ENCODE measurements around the gene KCTD8. TPM values are rescaled to one million over a fixed set of nuclear protein-coding genes. Genes with fewer than 3 reads are reported as not detected.

Gene KCTD8
- total RNA-seq, 1 experiment from 2014 or later, result not detected

DNA sequence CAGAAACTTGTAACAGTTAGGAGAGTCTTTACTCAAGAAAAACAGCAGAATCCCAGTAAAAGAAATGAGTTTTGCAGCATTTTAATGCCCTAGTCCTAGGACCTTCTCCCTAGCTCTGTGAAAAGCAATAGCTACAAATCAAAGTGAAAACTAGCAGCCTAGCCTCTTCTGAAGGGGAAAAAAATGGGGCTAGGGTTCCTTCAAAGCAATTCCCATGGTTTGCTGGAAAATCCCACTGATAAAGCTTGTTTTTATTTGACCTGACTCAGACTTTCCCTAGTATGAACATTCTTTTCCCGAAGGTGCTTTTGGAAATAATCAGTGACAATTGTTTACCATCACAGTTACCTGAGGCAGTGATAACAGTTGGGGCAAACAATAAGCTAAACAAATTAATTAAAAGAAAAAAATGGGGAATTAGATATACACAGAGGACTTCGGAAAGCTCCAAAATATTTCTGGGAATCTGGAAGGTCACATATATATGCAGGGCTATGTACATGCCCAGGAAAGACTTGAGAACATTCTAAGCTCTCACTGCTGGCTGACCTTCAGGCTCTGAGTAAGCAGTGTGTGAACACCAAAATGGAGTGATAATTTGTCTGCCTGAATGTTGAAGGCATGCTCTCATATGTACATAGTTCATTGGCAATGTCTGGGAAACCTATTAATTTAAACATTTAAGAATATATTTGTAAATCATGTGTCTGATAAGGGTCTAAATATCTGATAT lies 285.9 kb downstream of the KCTD8 start:
- DNase-seq (ENCODE audit: low spot score), result peak; percentile 37

DNA sequence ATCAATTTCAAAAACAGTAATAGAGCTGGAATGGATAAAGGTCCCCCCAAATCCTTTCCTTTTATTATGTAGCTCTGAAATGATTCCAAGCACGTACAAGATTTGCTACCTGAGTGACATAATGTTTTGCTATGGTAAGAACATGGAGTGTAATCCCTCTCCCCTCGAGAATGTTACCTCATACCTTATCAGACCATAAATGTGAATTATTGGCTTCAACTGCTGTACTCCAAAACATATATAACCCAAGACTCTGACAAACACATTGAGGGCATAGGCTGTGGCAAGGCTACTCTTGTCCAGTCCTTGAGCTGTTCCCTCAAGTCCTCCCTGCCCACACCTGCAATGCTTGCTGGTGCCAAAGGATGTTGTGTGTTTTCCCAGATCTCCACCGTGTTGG lies 286.9 kb downstream of the KCTD8 start:
- DNase-seq (ENCODE audit: low spot score), result no peak

DNA sequence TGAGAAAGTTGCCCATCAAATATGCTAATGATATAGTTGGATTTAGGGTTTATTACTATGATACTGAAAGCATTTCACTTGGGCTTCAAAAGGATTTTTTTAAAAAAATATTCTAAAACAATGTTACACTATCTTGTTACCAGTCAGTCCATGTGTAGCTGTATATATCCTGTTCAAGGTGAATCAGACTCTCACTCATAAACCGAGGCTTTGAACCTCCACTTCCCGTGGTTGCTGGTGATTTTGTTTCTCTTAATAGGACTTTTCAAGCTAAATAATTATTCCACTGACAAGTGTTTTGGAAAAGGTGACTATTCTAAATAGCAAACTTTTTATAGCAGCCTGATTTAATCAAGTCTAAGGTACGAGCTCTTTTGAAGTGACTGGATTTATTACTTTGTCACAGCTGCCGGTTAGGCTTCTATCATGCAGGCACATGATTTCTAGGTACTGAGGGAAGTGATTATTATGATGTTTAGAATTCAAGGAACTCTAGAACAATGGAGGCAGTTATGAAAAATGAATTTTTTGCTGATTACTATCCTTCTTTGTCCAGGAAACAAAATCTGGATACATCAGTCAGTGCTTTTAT lies 287.7 kb downstream of the KCTD8 start:
- DNase-seq (ENCODE audit: low spot score), result no peak

DNA sequence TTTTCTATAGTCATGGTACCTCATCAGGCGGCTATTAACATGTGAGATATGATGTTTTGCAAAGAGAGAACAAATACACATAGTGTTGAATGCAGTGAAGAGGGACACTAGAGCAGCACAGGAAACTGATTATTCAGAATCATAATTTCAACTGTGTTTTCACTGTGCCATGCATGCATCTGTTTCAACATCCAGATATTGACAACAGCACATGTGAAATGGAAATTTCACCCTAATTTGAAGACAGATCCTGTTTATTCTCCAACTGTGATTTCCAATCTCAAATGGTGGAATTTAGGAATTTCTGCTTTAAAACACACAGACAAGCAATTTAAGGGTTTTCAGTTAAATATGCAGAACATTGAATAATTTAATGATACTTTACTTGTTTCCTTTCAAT lies 288.6 kb downstream of the KCTD8 start:
- no peak for DNase-seq (ENCODE audit: low spot score)

DNA sequence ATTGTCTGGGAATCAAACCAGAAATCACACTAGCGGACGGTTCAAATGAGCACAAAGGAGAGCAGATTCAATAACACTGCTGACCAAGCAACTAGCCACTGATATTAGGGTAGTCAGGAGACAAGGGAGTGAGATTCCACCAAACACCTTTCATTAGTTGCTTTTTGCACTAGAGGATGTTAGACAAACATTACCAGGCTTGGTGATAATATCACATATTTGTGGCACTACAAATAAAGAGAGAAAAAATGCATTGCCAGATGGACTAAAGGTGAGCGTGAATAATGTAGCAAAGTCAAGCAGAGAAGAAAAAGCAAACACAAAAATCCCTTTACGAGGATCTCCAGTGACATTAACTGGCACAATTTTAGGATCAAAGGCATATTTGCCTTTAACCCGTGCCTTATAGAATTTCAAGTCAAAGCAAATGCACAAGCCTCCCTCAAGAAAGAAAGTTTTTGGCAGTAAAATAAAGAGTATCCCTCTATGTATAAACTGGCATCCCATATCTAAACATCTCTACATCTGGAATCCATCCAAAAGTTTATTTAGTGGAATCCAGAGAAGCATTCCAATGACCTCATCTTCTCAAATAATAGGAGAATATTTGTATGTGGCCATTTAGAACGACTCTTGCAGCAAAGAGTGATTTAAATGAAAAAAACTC lies 290.9 kb downstream of the KCTD8 start:
- DNase-seq (ENCODE audit: low spot score), result peak; percentile 60

DNA sequence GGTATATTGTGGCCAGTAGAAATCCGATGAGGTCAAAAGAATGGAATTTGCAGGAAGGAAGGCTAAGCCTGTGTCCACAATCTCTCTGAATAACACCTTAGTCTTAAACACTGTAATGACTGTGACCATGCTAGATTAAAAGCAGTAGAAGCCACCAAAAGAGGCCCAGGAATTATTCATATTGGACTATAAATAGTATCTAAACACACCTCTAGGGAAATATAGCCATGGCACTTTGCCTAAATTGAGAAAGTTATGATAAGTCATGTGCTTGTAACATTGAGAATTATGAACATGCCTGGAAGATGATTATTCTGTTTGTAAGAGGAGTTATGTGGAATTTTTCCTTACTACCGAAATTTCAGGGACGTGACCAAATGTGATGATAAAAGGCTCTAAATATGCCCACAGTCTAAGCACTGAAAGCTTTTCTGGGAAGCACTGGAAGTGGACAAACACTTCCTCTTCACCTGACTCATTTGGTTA lies 298.5 kb downstream of the KCTD8 start:
- DNase-seq (ENCODE audit: low spot score), result peak; percentile 73

DNA sequence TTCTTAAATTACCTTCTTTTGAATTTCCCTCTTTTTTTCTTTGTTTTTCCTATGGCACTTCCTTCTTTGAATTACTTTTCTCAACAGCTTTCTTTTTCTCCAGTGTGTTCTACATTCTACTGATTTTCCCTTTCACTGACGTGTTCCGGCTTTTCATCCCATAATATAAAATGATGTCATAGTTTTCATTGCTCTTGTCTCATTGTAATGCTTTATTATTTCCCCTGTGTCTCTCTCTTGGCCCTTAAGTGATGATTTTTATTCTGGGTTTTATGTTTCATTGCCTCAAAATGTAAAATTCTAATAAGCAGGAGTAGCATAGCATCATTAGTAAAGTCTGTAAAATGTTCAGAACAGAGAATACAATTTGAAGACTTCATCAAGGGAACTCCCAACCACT lies 299.3 kb downstream of the KCTD8 start:
- peak; percentile 27 for DNase-seq (ENCODE audit: low spot score)

DNA sequence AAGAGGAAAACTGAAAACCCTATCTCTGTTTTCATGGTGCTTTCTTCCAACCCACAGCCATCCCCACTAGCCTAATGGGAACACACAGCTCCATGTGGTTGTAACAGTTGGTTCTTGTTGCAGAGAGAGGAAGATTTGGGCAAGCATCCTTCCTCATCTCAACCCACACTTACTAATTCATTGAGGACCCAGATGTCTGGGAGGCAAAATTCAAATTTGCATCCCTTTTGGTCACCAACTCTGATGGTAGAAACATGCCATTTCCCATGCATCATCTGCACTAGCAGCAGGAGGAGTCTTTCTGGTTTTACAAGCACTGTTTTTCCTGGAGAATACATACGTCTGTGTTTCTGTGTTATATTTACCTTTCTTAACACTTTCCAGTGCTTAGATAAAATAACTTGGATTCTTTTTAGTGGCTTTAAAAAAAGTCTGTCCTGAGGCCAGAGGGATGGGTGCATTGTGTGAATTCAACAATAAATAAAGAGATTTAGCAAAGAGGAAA lies 301.0 kb downstream of the KCTD8 start:
- no peak for DNase-seq (ENCODE audit: low spot score)

DNA sequence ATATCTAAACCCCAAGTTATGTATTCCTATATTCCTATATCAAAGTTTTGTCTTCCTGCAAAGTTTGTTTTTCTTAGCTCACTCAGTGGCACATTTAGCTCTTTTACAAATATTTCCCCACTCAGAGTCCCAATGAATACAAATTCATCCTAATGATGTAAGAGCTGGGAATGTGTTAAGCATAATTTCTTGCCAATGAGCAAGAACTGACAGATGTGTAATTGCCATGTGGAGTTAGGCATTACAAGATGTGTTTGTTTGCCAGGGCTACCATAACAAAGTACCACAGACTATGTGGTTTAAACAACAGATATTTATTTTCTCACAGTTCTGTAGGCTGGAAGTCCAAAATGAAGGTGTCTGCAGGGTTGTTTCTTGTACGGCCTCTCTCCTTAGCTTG lies 302.1 kb downstream of the KCTD8 start:
- DNase-seq (ENCODE audit: low spot score), result no peak

DNA sequence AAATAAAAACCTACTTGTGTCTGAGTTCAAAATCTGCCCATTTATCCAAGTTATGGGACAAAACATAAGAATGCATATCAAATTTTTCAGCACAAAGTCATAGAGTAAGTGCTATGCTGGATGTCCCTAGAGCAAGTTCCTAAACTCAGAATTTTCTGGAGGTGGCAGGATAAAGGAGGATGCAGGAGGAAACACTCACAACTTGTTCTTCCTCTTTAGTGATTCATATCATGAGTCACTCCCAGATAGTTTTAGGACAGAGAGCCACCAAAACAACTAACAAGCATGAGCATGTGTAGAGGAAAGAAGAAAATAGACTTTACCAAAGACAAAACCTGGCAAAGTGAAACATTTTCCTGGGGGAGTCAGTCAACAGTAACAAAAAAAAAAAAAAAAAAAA lies 302.7 kb downstream of the KCTD8 start:
- DNase-seq (ENCODE audit: low spot score), result peak; percentile 65

DNA sequence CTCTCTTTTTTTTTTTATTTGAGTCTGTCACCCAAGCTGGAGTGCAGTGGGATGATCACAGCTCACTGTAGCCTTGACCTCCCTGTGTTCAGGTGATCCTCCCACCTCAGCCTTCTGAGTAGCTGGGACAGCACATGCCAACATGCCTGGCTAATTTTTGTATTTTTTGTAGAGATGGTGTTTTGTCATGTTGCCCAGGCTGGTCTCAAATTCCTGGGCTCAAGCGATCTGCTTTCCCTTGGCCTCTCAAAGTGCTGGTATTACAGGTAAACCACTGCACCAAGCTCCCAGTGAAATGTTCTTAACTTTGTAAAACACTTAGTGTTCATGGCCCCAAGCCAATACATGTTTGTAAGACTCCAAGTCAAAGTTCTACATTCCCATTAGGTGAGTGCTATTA lies 316.1 kb downstream of the KCTD8 start:
- no peak for DNase-seq (ENCODE audit: low spot score)

Other genes starting within 250 kb of the KCTD8 start
- gene YIPF7, start 202.8 kb upstream of the KCTD8 start, total RNA-seq (2014; rRNA removed; shearing (Covaris generic)), result not detected in 2 replicates
- gene GUF1, start 229.6 kb upstream of the KCTD8 start, total RNA-seq (2014; rRNA removed; shearing (Covaris generic)), result 15.1 and 20.9 TPM in 2 replicates

Data from A172 (cell line).